ENCODE measurements around the gene PTPRS. TPM values are rescaled to one million over a fixed set of nuclear protein-coding genes. Genes with fewer than 3 reads are reported as not detected.

PTPRS gene
- total and polyA plus RNA-seq, 4 donors, result 10.9 to 96.7 (median 46.4) TPM

GRCh38 chr19:5321851-5322681, 18.5 kb downstream of the PTPRS start:
- peaks cover 0 to 11% (median 3%) of the 10 kb centered on the region in 4 donors for H3K9me3 ChIP-seq (ENCODE audit: control insufficient read depth in 4 of 4, insufficient read depth in 3 of 4, low read length in 3 of 4)
- H3K4me3 ChIP-seq, result no peak overlapping the region
- H3K27me3 ChIP-seq (ENCODE audit: control insufficient read depth in 3 of 3, insufficient read depth in 3 of 3, low read length in 2 of 3), result peaks cover 0 to 4% (median 0%) of the 10 kb centered on the region in 3 donors
- no peak for DNase-seq
- H3K27ac ChIP-seq (ENCODE audit: low read depth in 1 of 2, low read length in 1 of 2), result no peak overlapping the region
- ATAC-seq (ENCODE audit: insufficient read depth, low FRiP score), result no peak
- no peak overlapping the region for H3K9ac ChIP-seq (ENCODE audit: insufficient read depth in 1 of 2, low read length in 2 of 2)
- no peaks in the 10 kb centered on the region for H3K36me3 ChIP-seq (ENCODE audit: control insufficient read depth in 4 of 4, insufficient read depth in 4 of 4, low read length in 4 of 4)
- H3K4me1 ChIP-seq (ENCODE audit: control insufficient read depth in 5 of 5, insufficient read depth in 5 of 5, low read length in 5 of 5), result no peaks in the 10 kb centered on the region
- WGBS, 2 donors, result 28 to 30% methylated on average over 34 of the region's 34 CpGs
- TF ChIP-seq CTCF (IDR thresholded peaks at IDR 0.05; ENCODE audit: control extremely low read depth, extremely low read depth), result no peak

- Histone ChIP-seq H3K36me3 (ENCODE audit: control insufficient read depth in 4 of 4, insufficient read depth in 4 of 4, low read length in 4 of 4) (no peaks in the 10 kb centered on the region), H3K9me3 (ENCODE audit: control insufficient read depth in 4 of 4, insufficient read depth in 3 of 4, low read length in 3 of 4) (peaks cover 0 to 11% (median 3%) of the 10 kb centered on the region in 4 donors), H3K27ac (ENCODE audit: low read depth in 1 of 2, low read length in 1 of 2) (no peak overlapping the region), H3K27me3 (ENCODE audit: control insufficient read depth in 3 of 3, insufficient read depth in 3 of 3, low read length in 2 of 3) (peaks cover 0 to 4% (median 0%) of the 10 kb centered on the region in 3 donors), H3K4me3 (no peak overlapping the region), H3K9ac (ENCODE audit: insufficient read depth in 1 of 2, low read length in 2 of 2) (no peak overlapping the region), H3K4me1 (ENCODE audit: control insufficient read depth in 5 of 5, insufficient read depth in 5 of 5, low read length in 5 of 5) (no peaks in the 10 kb centered on the region)
- no peak for TF ChIP-seq CTCF (IDR thresholded peaks at IDR 0.05; ENCODE audit: control extremely low read depth, extremely low read depth)
- WGBS, 2 donors, result 93 to 94% methylated on average over 9 of the region's 9 CpGs
- DNase-seq (no peak), ATAC-seq (ENCODE audit: insufficient read depth, low FRiP score) (no peak)
Observed at GRCh38 chr19:5321066-5321642, 19.5 kb downstream of the PTPRS start.

GRCh38 chr19:5319516-5319915, 21.1 kb downstream of the PTPRS start:
- no peaks in the 10 kb centered on the region for H3K4me1 ChIP-seq (ENCODE audit: control insufficient read depth in 5 of 5, insufficient read depth in 5 of 5, low read length in 5 of 5)
- no peak for ATAC-seq (ENCODE audit: insufficient read depth, low FRiP score)
- no peak for DNase-seq
- no peak overlapping the region for H3K4me3 ChIP-seq
- no peaks in the 10 kb centered on the region for H3K36me3 ChIP-seq (ENCODE audit: control insufficient read depth in 4 of 4, insufficient read depth in 4 of 4, low read length in 4 of 4)
- H3K27ac ChIP-seq (ENCODE audit: low read depth in 1 of 2, low read length in 1 of 2), result no peak overlapping the region
- H3K9me3 ChIP-seq (ENCODE audit: control insufficient read depth in 4 of 4, insufficient read depth in 3 of 4, low read length in 3 of 4), result peaks cover 0 to 5% (median 0%) of the 10 kb centered on the region in 4 donors
- peaks cover 0 to 4% (median 0%) of the 10 kb centered on the region in 3 donors for H3K27me3 ChIP-seq (ENCODE audit: control insufficient read depth in 3 of 3, insufficient read depth in 3 of 3, low read length in 2 of 3)
- WGBS, 2 donors, result 90 to 93% methylated on average over 9 of the region's 9 CpGs
- H3K9ac ChIP-seq (ENCODE audit: insufficient read depth in 1 of 2, low read length in 2 of 2), result no peak overlapping the region
- TF ChIP-seq CTCF (IDR thresholded peaks at IDR 0.05; ENCODE audit: control extremely low read depth, extremely low read depth), result no peak

Measured in lung (tissue), 12 donors.